GM19324 (cell line): ENCODE data around the gene TMEFF2.

Experiments
- ATAC-seq: cut with Tn5 transposase; IDR thresholded peaks from one replicate; pipeline ENCODE4 v1.9.1; 2021; ENCODE audit warnings: mild to moderate bottlenecking, moderate library complexity; ENCODE audit not compliant: unreplicated experiment, low FRiP score

TMEFF2 gene

DNA sequence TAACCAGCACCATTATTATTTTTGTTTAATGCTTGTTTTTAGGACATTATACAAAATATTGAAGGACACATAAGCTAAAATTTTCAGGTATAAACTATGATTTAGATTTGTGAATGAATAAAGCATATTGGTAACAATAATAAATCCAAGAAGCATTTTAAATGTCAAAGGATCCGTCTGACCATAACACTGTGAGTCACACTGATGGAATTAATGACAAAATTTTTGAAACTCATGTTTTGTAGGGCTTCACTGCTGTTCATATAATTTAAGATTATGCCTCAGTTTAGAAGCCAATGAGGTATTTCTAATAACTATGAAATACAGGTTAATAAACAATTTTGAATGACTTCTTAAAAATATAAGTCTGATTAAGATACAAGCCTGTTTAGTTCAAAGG is 124.6 kb downstream of the TMEFF2 start:
- no peak for ATAC-seq

DNA sequence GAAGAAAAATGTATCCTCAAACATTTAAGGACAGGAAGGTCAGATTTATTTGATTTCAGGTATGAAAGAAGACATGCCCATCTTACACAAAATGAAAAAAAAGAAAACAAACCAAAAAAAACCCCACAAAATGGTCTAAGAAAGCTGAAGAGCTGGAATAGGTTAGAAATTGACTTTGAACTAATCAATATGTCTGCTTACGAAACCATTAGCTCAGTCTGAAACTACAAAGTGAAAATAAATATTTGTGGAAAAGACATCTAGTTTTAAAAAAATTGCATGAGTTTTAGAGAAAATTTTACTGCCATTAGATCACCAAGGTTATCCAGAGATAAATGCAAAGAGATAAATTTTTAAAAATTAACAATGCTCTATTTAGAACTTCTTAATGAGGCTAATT is 125.3 kb downstream of the TMEFF2 start:
- ATAC-seq = no peak

DNA sequence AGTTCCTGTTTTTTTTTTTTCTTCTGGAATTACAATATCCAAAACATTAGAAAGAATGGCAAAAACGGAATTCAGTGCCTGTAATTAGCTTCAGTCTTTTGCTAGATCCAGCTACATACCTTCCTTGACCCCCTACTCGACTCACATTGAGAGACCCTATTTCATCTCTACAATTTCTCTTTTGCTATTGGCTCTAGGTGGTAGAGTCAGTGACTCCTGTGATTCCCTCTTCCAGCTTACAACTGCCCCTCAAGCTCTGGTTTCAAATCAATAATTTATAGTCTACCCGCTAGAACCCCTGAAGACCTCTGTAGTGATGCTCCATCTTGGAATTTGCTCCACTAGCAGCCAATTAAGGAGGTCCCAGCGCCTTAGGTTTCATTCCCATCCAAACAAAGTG is 125.8 kb downstream of the TMEFF2 start:
- no peak for ATAC-seq

DNA sequence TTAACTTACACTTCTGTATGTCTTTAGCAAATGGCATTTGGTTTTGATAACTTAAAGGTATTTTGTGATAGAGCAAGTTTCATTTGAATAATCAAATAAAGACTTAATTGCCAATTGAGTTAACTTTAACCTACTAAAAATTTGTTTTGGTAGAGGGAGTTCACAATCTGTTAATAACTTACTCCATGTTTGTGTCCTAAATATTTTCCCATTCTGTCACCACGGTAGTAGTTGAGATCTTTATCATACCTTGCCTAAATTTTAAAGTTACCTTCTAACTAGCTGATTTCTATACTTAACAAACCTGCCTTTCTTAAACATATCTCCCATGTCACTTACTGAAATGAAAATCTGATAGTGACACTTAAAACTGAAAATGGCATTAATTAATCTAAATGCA is 127.1 kb downstream of the TMEFF2 start:
- ATAC-seq = no peak

DNA sequence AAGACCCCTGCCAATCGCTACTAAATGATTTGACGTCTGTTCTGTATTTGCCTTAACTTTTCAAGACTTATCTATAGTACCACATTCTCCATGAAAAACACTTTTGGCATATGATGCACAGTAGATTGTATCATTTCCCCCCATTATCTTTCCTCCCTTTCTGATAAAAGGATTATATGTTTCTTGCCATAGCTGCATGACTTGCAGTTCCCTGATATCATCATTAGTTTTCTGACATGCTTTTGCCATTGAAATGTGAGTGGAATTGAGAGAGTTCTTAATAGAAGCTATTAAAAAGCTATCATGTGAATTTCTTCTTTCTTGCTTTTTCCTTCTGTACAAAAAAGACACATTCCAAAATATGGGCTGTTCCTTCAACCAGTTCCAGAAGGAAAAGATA is 130.3 kb downstream of the TMEFF2 start:
- ATAC-seq = no peak

DNA sequence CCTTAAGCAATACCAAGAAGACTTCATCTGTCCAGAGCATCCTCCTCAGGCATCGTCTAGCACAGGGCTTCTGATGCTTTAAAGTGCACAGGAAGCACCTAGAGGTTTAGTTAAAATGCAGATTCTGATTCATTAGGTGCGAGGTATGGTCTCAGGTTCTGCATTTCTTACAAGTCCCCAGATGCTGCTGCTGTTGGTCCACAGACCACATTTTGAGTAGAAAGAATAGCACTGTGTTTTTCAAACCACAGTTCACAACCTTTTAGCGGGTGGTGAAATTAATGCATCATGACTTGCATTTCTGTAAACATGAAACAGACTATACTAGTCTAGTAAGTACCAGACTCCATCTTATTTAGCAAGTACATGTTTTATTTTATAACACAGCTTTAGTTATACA is 134.6 kb downstream of the TMEFF2 start:
- ATAC-seq = no peak

DNA sequence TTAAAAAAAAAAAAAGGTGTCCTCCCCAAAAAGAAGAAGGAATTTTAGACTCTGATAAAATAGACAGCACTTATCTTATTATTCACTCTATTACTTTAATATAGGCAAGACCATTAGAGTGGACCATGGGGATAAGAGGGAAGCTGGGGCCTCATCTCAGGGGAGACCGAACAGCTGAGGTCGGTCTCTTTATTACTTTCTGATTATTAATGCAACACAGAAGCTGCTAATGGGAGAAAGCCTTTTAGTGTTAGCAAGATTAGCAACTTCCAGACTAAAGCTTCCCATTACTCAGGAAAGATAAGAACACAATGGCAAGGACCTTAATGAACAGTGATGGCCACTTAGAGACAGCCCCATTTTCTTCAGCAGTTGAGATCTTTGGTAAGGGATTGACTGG is 135.5 kb downstream of the TMEFF2 start:
- ATAC-seq = no peak

DNA sequence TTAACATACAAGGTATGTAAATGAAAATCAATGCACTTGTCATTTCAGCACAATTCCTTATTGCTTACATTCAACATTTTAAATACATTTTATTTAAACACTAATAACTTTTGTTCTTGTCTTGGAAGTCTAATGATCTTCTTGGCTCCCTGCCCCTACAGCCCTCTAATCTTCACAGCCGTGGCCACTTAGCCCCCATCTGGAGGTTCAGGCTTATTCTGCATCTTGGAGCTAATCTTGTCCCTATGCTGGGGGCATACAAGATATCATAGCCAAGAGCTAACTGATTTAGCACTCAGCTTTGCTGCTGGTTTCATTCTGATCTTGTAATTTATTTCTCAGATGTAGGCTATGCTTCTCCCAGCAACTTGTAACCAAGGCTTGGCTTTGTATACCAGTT is 140.8 kb downstream of the TMEFF2 start:
- ATAC-seq = no peak

DNA sequence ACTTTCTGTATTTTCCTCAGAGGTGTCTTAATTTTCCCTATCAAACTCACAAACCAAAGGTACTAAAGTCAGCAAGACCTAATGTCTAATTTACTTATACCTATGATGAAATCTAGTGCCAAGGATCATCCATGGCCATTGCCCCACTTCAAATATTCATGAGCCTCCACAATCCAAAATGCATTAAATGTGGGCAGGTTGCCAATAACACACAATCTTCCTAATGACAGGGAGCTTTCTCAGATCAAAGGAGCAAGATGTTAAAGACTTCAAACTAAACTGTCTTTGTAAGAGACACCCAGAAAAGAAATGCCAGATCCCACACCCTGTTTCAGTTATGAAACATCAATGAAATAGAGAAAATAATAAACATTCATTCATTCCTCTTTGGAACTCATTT is 143.2 kb downstream of the TMEFF2 start:
- ATAC-seq = no peak

DNA sequence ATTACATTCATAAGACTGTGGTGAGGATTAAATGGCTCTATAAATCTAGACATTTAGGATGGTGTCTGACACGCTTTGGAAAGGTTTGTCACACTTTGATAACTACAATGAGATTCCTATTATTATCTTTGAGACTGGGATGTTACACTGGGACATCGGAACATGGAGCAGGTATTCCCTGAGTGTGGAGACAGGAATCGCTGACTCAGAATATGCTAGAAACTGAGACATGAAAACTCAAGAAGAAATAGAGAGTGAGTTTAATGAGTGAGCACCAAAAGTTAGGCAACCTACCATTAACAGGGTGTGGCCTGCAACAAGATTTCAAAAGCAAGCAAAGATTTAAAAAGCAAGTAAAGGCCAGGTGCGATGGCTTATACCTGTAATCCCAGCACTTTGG is 145.4 kb downstream of the TMEFF2 start:
- ATAC-seq = no peak

DNA sequence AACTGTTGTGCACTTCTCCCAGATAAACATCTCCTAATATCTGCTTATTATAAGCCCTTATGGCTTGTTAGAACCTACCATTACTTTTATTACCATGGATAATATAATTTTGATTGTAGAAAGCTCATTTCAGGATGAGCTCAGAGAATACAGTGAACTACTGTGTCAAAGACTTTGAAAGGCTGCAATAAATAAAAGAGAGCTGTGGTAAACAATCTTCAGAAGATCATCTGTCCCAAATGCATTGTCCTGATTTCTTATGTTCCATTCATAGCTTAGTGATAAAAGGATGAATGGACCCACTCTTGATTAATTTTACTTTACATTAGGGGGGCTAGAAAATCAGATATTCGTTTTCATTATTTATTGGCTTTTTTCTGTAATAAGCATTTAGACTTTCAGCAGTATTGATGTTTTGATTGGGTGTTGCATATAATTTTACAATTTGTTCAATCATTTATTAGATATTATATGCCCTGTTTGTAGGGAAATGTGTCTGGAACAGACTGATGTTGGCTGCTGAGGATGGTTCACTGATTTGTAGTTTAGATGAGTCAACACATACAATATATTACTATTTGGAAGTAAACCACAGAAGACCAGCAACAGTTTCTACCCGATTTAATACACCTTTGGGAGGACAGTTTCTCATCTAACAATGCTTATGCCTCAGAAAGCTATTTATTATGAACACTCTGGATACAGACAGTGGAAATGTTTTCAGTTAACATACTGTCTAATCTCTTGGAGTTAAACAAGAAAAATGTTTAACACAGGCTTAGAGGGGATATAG is 147.2 kb downstream of the TMEFF2 start:
- no peak for ATAC-seq

DNA sequence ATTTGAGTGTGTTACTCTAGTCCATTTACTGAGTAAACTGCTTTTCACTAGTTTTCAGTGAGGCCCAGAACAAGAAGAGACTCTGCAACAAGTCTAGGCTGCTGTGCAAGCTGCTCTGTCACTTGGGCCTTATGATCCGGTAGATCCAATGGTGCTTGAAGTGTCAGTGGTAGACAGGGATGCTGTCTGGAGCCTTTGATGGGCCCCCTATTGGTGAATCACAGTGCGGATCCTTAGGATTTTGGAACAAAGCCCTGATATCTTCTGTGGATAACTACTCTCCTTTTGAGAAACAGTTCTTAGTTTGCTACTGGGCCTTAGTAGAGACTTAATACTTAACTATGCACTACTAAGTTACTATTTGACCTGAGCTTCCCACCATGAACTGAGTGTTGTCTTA is 150.2 kb downstream of the TMEFF2 start:
- no peak for ATAC-seq

DNA sequence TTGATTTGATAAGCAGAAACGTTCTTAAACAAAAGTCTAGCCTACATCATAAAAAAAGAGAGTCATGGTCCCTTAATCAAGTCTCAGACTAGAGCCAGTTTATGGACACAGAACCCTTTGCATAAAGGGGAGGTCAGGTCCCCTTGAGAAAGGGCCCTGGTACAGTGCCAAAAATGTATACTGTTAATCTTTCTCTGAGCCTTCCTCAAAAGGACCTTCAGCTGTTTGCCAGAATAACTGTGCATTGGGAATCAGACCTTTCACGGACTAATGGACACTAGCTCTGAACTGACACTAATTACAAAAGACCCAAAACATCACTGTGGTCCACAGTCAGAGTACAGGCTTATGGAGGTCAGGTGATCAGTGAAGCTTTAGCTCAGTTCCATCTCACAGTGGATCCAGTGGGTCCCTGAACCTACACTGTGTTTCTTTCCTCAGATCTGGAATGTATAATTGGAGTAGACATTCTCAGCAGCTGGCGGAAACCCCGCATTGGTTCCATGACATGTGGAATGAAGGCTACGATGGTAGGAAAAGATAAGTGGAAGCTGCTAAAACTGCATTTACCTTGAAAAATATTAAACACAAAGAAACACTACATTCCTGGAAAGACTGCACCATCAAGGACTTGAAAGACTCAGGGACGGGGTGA is 151.4 kb downstream of the TMEFF2 start:
- ATAC-seq = no peak

DNA sequence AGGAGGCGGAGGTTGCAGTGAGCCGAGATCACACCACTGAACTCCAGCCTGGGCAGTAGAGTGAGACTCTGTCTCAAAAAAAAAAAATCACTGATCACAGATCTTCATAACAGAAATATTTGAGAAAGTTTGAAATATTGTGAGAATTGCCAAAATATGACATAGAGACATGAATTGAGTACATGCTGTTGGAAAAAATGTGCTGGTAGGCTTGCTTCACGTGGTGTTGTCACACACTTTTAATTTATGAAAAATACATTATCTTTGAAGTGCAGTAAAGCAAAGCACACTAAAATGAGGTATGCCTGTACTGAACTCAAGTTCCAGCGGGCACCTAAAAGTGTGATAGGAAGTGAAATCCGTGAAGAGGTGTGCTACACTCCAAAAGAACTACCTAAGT is 152.6 kb downstream of the TMEFF2 start:
- ATAC-seq = no peak

DNA sequence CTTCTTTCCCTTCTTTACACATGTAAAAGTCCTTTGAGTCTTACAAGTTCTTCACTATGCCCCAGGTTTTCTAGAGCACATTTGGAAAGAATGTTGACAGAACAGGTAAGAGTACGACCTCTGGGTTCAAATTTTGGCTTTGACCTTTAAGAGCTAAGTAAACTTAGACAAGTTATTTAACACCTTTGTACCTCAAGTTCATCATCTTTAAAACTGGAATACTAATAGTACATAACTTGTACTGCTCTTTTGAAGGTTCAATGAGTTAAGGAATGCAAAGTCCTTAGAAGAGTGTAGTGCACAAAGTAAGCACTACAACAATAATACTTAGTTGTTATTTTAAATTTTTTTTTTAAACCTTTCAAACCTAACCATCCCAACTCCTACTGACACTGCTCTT is 156.6 kb downstream of the TMEFF2 start:
- no peak for ATAC-seq

DNA sequence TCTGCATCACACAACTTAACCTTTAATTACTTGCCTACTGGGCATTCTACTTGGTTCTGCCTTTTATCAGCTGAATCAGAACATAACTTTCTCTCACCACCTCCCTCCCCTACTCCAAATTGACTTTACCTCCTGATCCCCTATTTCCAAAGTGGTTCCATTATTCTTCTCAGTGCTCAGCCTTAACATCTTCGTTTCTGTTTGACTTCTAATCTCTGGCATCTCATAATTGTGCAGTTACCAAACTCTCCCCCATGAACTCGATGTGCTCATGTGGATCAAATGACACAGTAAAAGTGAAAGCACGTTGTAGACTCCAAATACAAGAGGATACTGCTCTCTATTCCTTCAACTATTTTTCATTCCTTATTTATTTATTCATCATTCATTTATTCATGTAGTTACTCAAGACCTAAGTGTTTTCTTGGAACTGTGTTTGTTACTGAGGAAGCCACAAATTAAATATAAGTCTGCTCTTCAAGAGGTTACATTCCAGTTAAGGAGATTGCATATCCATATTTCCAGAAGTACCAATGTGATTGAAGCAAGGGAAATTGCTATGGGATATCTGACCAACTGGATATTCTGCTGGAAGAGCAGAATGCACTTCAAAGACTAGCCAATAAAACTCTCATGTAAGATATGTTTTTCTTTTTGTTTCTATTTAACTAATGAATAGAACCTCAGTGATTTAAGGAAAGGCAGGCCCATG is 158.8 kb downstream of the TMEFF2 start:
- no peak for ATAC-seq

DNA sequence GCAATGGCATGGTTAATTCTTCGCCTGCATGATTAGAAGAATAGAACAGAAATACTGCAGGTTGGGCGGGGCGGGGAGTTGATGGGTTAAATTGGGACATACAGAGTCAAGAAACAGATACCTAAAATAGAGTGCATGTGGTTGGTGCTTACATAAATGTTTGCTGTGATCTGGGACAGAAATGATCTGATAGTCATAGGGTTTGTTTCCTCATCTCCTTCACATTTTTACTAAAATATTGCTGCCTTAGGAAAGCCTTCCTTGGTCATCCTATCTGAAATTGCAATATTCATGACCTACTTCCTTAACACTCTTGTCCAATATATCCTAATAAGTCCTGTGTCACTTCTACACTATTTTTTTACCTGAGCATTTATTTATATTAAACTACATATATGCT is 163.9 kb downstream of the TMEFF2 start:
- no peak for ATAC-seq

DNA sequence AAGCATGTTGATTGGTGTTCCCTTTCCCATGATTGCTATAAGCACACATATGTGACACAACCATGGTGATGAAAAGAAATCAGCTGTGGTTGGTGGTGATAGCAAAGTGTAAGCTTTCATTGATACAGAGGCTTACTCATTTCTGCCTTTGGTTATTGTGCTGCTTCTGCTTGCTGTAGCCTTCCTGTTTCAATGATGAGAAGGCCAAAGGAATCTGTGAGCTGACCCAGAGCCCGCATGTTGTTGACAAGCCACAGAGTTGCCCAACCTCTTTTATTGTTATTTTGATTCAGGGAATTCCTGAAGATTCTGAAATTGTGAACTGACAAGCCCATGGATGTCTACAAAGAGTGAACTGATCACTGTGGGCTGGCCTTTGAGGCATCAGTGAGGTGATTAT is 164.4 kb downstream of the TMEFF2 start:
- ATAC-seq = no peak

DNA sequence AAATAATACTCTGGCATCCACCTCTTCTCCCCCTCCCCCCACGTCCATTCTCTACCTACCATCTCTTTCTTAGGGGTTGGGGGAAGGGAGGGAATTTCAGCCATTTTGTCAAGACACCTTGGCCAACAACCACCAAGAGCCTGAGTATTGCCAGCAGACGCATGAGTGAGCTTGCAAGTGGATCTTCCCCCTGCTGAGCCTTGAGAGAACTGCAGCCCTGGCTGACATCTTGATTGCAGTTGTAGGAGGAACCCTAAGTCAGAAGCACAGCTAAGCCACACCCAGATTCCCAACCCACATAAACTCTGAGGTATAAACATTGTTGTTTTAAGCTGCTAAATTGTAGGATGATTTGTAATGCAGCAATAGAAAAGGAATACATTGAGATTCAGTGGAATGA is 165.6 kb downstream of the TMEFF2 start:
- peak; percentile 78 for ATAC-seq

DNA sequence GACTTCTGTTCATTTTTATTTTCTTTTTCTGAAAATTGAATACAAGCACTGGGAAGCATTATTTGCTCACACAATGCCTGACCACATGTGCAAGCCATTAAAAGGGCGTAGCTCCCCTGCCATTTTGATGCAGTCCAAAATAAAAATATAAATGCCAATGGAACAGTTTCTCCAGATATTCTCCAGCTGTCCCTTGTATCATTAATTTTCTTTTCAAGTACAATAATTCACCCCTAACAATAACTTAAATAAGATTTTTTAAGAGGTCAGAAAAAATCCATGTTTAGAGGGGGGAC is 168.0 kb downstream of the TMEFF2 start:
- ATAC-seq = no peak

DNA sequence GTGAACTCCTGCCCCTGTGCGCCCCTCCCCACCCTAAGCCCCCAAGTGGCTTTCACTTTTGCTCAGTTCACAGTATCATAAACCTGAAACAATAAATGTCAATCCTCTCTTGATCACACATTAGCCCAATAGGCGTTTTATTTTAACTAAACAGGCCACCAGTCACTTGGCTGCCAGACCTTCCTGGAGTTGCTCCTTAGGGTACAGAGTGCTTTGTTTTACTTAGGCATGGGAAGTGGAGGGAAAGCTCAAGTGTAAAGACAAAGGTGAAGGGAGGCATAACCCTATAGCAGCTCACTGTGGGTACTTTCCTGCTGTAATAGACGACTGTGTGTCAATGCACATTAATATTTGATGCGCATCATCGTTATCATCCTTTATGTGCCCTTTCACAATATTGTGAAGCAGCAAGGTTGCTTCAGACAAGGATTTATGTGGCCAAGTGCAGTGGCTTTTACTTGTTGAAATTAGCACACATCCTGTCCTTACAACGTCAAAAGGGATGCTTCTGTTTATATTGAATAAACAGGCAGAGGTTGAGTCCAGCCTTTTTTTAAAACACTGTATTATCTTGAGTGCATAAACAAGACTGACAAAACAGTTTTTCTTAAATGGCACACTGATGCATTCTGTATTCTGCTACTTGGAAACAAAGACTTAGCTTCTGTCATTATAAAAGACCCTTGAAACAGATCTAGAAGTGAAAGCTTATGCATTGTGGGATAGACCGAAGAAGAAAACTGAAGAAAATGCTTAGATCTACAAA is 168.5 kb downstream of the TMEFF2 start:
- ATAC-seq = no peak
